Natural killer cell (primary cell): ENCODE results near the gene LRCH3. TPM values are rescaled to one million over a fixed set of nuclear protein-coding genes. Genes with fewer than 3 reads are reported as not detected.
"Not testable (repeated sequence)": the region's sequence is repeated elsewhere in the genome, so short reads cannot be mapped to it uniquely, and the experiment has no call there.

Experiments used
- ATAC-seq, 3 donors: fragments of 150-1000 bp in 2 of 3; fragments of 200-7000 bp in 1 of 3; cut with Tn5 transposase; 1 replicate in 1 of 3; 2 replicates in 2 of 3; pipeline ENCODE4 v1.10.0; 2021; ENCODE audit warnings: mild to moderate bottlenecking in 2 of 3, moderate library complexity in 2 of 3
- DNase-seq, 2 donors: peaks; one replicate each; pipeline versions ENCODE4 v3.0.0 to v3.0.0-alpha.2; 2013 to 2021; ENCODE audit warnings: mixed read lengths in 1 of 2
- H3K27ac ChIP-seq: one replicate; pipeline ENCODE4 v1.5.1; 2013; ENCODE audit warnings: mild to moderate bottlenecking, low read length
- H3K27me3 ChIP-seq: one replicate; pipeline ENCODE4 v1.6.1; 2013; ENCODE audit warnings: low read length; ENCODE audit not compliant: control insufficient read depth, insufficient read depth
- H3K36me3 ChIP-seq: one replicate; pipeline ENCODE4 v1.6.1; 2013; ENCODE audit warnings: low read length; ENCODE audit not compliant: control insufficient read depth, insufficient read depth
- H3K4me1 ChIP-seq: one replicate; pipeline ENCODE4 v1.6.1; 2013; ENCODE audit warnings: low read length; ENCODE audit not compliant: control insufficient read depth, insufficient read depth
- H3K4me3 ChIP-seq: one replicate; pipeline ENCODE4 v1.5.1; 2013; ENCODE audit warnings: low read length
- H3K9me3 ChIP-seq: one replicate; pipeline ENCODE4 v1.6.1; 2013; ENCODE audit warnings: low read length; ENCODE audit not compliant: control insufficient read depth, insufficient read depth
- H3K27ac Mint-ChIP-seq, 2 donors: one replicate each; pipeline ENCODE4 v1.8.0; 2022; ENCODE audit warnings: mild to moderate bottlenecking in 2 of 2, mixed read lengths in 2 of 2, moderate library complexity in 1 of 2
- H3K27me3 Mint-ChIP-seq, 2 donors: one replicate each; pipeline ENCODE4 v1.8.0; 2022; ENCODE audit warnings: low read depth in 2 of 2, mixed read lengths in 2 of 2
- H3K36me3 Mint-ChIP-seq: one replicate; pipeline ENCODE4 v1.8.0; 2022; ENCODE audit warnings: mixed read lengths
- H3K4me1 Mint-ChIP-seq, 2 donors: one replicate each; pipeline ENCODE4 v1.8.0; 2022; ENCODE audit warnings: mixed read lengths in 2 of 2
- H3K4me3 Mint-ChIP-seq: one replicate; pipeline ENCODE4 v1.8.0; 2022; ENCODE audit warnings: mild to moderate bottlenecking, moderate library complexity, mixed read lengths
- H3K9me3 Mint-ChIP-seq, 2 donors: one replicate each; pipeline ENCODE4 v1.8.0; 2022; ENCODE audit warnings: mixed read lengths in 2 of 2
- WGBS: methylation state at CpG from one replicate; pipeline ENCODE4 v1.1.7; 2013; ENCODE audit warnings: missing lambda C conversion rate; ENCODE audit not compliant: insufficient coverage; 5-methylcytosine and 5-hydroxymethylcytosine counted together
- intact Hi-C: fragments of 100-400 bp; cut with micrococcal nuclease; formaldehyde crosslinking; loops from one replicate; pipeline ENCODE4 v1.14.2; 2022
- total RNA-seq, 4 donors: library from RNA; stranded (reverse); fragments of 120-200 nt in 1 of 4; gene quantifications; one replicate each; pipeline versions ENCODE4 v1.2.3 to v1.2.4, GENCODE V29; 2013 to 2022
- TF ChIP-seq, protein P1 (sequence below): fragments of 200-600 bp; IDR thresholded peaks from one replicate; pipeline ENCODE4 v1.8.0; 2022; ENCODE audit warnings: antibody characterized with exemption

LRCH3 gene
- total RNA-seq, 3 donors from 2014 or later (not counting 1 experiment from before 2014, with no cell fraction given) = 68.1 to 90.5 (median 90.3) TPM

DNA sequence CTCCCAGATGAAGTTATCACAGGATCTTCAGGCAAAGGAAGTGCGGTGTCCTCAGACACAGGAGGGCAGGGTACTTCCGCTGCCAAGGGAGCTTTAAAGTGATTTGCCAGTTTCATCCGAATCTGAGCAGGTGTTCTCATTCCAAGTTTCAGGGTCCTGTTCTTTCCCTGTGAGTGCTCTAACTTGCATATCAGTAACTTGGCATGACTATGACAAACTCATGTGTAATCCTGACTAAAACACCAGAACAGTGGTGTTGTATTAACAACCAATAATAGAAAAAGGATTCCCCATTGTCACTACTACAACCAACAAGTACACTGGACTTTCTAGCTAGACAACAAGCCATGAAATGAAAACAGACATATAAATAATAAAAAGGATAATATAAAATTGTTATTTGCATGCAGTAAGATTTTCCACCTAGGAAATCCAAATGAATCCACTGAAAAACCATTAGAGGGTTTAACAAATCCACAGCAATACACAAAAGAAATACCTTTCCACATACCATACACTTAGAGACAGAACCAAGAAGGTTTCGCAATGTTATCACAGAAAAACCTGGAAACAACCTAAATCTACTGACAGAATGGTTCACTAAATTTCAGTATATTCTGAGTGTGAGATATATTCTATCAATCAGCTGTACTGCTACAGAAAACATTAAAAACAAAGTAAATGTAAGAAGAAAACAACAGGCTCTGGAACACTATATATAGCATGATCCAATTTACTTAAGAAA lies 118.1 kb downstream of the LRCH3 start:
- H3K9me3 ChIP-seq = no peaks in the 10 kb centered on the region
- WGBS = 92% methylated on average over 3 of the region's 4 CpGs
- peaks cover 4% of the 10 kb centered on the region for H3K4me1 ChIP-seq
- no peaks in the 10 kb centered on the region for H3K27me3 ChIP-seq
- no peak overlapping the region for H3K4me3 ChIP-seq
- TF ChIP-seq, protein P1, sequence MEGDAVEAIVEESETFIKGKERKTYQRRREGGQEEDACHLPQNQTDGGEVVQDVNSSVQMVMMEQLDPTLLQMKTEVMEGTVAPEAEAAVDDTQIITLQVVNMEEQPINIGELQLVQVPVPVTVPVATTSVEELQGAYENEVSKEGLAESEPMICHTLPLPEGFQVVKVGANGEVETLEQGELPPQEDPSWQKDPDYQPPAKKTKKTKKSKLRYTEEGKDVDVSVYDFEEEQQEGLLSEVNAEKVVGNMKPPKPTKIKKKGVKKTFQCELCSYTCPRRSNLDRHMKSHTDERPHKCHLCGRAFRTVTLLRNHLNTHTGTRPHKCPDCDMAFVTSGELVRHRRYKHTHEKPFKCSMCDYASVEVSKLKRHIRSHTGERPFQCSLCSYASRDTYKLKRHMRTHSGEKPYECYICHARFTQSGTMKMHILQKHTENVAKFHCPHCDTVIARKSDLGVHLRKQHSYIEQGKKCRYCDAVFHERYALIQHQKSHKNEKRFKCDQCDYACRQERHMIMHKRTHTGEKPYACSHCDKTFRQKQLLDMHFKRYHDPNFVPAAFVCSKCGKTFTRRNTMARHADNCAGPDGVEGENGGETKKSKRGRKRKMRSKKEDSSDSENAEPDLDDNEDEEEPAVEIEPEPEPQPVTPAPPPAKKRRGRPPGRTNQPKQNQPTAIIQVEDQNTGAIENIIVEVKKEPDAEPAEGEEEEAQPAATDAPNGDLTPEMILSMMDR = no peak
- ATAC-seq (no peak), DNase-seq (no peak)
- intact Hi-C loops = loop anchor here (10.0 kb wide), 1 partner anchor 176 kb away; no protein-coding TSS in a partner anchor
- no peaks in the 10 kb centered on the region for H3K36me3 ChIP-seq
- Mint-ChIP-seq H3K9me3 (no peaks in the 10 kb centered on the region), H3K4me1 (peaks cover 0 to 6% of the 10 kb centered on the region in 2 donors), H3K27ac (no peak overlapping the region), H3K4me3 (no peak overlapping the region), H3K36me3 (no peaks in the 10 kb centered on the region), H3K27me3 (no peaks in the 10 kb centered on the region)
- H3K27ac ChIP-seq = no peak overlapping the region

DNA sequence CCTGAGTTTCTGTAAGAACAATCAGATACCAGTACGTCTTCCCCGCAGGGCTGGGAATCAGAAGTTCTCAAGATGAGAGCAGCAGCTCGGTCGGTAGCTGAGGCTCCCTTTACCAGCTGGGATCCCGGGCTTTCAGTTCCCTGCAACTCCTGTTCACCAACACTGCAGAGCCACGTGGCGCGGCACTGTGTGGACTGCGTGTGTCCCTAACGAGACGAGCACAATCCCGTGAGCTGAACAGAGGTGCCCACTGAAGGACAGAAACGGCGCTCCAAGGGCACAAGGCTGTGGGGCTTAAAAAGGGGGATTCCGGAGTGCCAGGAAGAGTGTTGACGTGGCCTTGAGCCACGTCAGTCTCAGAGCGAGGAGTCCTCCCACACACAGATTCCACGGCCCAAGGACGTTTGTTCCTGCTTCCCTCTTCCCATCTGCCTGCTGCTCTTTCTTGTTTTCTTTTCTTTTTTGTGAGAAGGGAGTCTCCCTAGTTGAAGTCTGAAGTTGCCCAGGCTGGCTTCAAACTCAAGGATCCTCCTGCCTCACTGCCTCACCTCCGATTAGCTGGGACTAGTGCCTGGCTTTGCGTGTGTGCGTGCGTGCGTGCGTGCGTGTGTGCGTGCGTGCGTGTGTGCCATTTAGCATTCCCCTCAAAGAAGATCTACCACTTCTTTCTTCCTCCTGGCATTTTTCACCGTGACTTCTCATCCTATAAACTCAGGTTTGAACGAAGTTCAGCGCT lies 121.9 kb downstream of the LRCH3 start:
- intact Hi-C loops = no loop called here
- H3K4me3 ChIP-seq = no peak overlapping the region
- H3K9me3 Mint-ChIP-seq = no peaks in the 10 kb centered on the region
- DNase-seq = peak in 1 of 2 donors; percentile 48
- H3K27me3 ChIP-seq = no peaks in the 10 kb centered on the region
- no peaks in the 10 kb centered on the region for H3K36me3 ChIP-seq
- ATAC-seq = peak in 1 of 3 donors; percentile 50
- no peaks in the 10 kb centered on the region for H3K9me3 ChIP-seq
- H3K27ac Mint-ChIP-seq = no peak overlapping the region
- no peak overlapping the region for H3K27ac ChIP-seq
- H3K4me1 ChIP-seq = no peaks in the 10 kb centered on the region
- 82% methylated on average over 30 of the region's 33 CpGs for WGBS
- H3K36me3 Mint-ChIP-seq = no peaks in the 10 kb centered on the region
- H3K4me1 Mint-ChIP-seq = no peaks in the 10 kb centered on the region
- no peaks in the 10 kb centered on the region for H3K27me3 Mint-ChIP-seq
- H3K4me3 Mint-ChIP-seq = no peak overlapping the region
- TF ChIP-seq, protein P1 = no peak

DNA sequence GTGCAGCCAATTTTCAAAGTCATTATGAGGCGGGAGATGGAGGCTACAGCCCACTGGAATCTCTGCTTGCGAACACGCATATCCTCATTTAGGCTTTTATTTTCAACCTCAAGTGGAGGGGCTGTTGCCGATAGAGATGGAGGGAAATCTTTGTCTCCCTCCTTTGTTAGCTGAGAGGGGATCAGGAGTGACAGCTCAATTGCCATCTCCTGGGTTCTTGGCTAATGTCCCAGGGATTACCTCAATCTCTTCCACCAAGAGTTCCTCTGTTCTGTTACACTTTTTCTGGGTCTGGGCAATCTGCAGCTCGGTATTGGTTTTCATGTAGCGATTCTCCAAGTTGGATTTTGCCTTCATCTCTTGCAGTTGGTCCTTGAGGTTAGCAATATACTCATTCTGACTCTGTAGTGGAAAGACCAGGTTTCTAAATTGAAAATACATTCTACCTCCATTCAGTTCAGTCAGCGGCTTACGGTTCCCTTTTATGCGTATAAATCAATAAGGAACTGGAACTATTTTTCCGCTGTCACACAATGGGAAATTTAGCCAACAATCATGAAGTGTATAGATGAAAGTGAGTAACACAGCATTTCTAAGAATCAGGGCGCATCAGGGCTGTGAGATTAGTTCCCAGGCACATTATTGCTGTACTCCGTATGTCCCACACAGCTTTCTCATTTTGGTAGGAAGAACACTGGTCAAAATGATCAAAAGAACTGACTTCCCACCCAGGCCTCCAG lies 122.8 kb downstream of the LRCH3 start:
- no peak overlapping the region for H3K4me3 Mint-ChIP-seq
- H3K9me3 ChIP-seq = no peaks in the 10 kb centered on the region
- DNase-seq (no peak), ATAC-seq (no peak)
- WGBS = 81% methylated on average over 12 of the region's 12 CpGs
- no peaks in the 10 kb centered on the region for H3K4me1 ChIP-seq
- H3K9me3 Mint-ChIP-seq = no peaks in the 10 kb centered on the region
- no peaks in the 10 kb centered on the region for H3K27me3 ChIP-seq
- no peaks in the 10 kb centered on the region for H3K36me3 Mint-ChIP-seq
- no peak overlapping the region for H3K27ac Mint-ChIP-seq
- TF ChIP-seq, protein P1 = no peak
- no peaks in the 10 kb centered on the region for H3K36me3 ChIP-seq
- no peaks in the 10 kb centered on the region for H3K4me1 Mint-ChIP-seq
- H3K27me3 Mint-ChIP-seq = no peaks in the 10 kb centered on the region
- no peak overlapping the region for H3K27ac ChIP-seq
- no peak overlapping the region for H3K4me3 ChIP-seq
- intact Hi-C loops = no loop called here

DNA sequence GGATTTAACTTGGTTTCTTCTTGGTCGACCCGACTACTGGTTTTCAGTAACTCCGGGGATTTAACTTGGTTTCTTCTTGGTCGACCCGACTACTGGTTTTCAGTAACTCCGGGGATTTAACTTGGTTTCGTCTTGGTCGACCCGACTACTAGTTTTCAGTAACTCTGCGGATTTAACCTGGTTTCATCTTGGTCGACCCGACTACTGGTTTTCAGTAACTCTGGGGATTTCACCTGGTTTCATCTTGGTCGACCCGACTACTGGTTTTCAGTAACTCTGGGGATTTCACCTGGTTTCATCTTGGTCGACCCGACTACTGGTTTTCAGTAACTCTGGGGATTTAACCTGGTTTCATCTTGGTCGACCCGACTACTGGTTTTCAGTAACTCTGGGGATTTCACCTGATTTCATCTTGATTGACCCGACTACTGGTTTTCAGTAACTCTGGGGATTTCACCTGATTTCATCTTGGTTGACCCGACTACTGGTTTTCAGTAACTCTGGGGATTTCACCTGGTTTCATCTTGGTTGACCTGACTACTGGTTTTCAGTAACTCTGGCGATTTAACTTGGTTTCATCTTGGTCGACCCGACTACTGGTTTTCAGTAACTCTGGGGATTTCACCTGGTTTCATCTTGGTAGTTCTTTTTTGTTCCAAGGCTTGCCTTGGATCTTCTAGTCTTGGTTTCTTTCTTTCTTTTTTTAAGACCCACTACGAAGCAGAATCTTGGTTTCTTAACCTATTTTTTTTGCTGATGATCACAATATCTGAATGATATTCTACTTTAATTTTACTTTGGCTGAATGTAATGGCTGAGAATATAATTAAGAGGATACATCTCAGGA lies 130.6 kb downstream of the LRCH3 start:
- H3K27me3 Mint-ChIP-seq, H3K4me1 ChIP-seq, H3K36me3 ChIP-seq, H3K4me1 Mint-ChIP-seq, H3K27ac Mint-ChIP-seq, ATAC-seq, H3K27me3 ChIP-seq, H3K27ac ChIP-seq, H3K36me3 Mint-ChIP-seq, H3K4me3 ChIP-seq, H3K4me3 Mint-ChIP-seq, intact Hi-C loops, H3K9me3 Mint-ChIP-seq, H3K9me3 ChIP-seq, DNase-seq: not testable (repeated sequence)
- WGBS = 71% methylated on average over 21 of the region's 24 CpGs
